Measurements from ENCODE around the gene LMF2. TPM values are rescaled to one million over a fixed set of nuclear protein-coding genes. Genes with fewer than 3 reads are reported as not detected.
A peak's percentile ranks its signal among the peaks of the same experiment; 100 is the strongest.

LMF2 gene
- total RNA-seq: 100 to 1,000 TPM; 128 to 141 TPM

GRCh38 chr22:50507421-50507990 lies at the start of gene LMF2:
Gene LMF2 (minus strand): TSS chr22:50507702. CDS start chr22:50507675, 27 bp downstream.
- peaks cover 14% of the 10 kb centered on the region for H3K4me1 Mint-ChIP-seq
- H3K27me3 Mint-ChIP-seq: no peaks in the 10 kb centered on the region
- DNase-seq (peak; percentile 96), ATAC-seq (ENCODE audit: low read depth) (peak; percentile 78)
- H3K9me3 Mint-ChIP-seq: no peaks in the 10 kb centered on the region
- H3K36me3 Mint-ChIP-seq: peaks cover 5% of the 10 kb centered on the region
- POLR2A ChIA-PET: interaction anchor here (0.5 to 6.1 kb wide), 34 partner anchors 9 to 456 kb away, joined by 3 to 175 read pairs (median 4); partner anchors contain the start of genes ADM2, CHKB, HDAC10 and KLHDC7B
- peak within 1 kb of the TSS; percentile 97 for H3K4me3 Mint-ChIP-seq
- peak within 1 kb of the TSS; percentile 92 for H3K27ac Mint-ChIP-seq

- no peak for DNase-seq
- ATAC-seq (ENCODE audit: low read depth): no peak
- POLR2A ChIA-PET: interaction anchor here (0.7 to 2.4 kb wide), 5 partner anchors 9 to 43 kb away, joined by 3 to 7 read pairs (median 3); partner anchors contain the start of gene SCO2
- Mint-ChIP-seq H3K36me3 (no peaks in the 10 kb centered on the region), H3K4me1 (peaks cover 6% of the 10 kb centered on the region), H3K27me3 (peaks cover 11% of the 10 kb centered on the region), H3K4me3 (no peak overlapping the region), H3K9me3 (no peaks in the 10 kb centered on the region), H3K27ac (no peak overlapping the region)
These were observed 49.2 kb upstream of the LMF2 start for GRCh38 chr22:50556703-50557102.

GRCh38 chr22:50553310-50553709 lies 45.8 kb upstream of the LMF2 start:
- peaks cover 10% of the 10 kb centered on the region for H3K4me1 Mint-ChIP-seq
- H3K27me3 Mint-ChIP-seq: peaks cover 5% of the 10 kb centered on the region
- H3K4me3 Mint-ChIP-seq: no peak overlapping the region
- ATAC-seq (ENCODE audit: low read depth) (no peak), DNase-seq (no peak)
- H3K9me3 Mint-ChIP-seq: no peaks in the 10 kb centered on the region
- POLR2A ChIA-PET: interaction anchor here (0.6 to 9.8 kb wide), 3 partner anchors 14 to 257 kb away, joined by 4 to 300 read pairs (median 157); partner anchors contain the start of genes SCO2 and TYMP
- H3K27ac Mint-ChIP-seq: no peak overlapping the region
- peaks cover 10% of the 10 kb centered on the region for H3K36me3 Mint-ChIP-seq

GRCh38 chr22:50551160-50551752 lies 43.8 kb upstream of the LMF2 start:
- Mint-ChIP-seq H3K9me3 (no peaks in the 10 kb centered on the region), H3K27me3 (peaks cover 5% of the 10 kb centered on the region), H3K4me1 (peaks cover 15% of the 10 kb centered on the region), H3K27ac (no peak overlapping the region), H3K36me3 (peaks cover 10% of the 10 kb centered on the region), H3K4me3 (peak overlapping the region; percentile 29)
- ATAC-seq (ENCODE audit: low read depth): no peak
- POLR2A ChIA-PET: interaction anchor here (0.7 to 9.8 kb wide), 7 partner anchors 12 to 70 kb away, joined by 3 to 300 read pairs (median 73); partner anchors contain the start of genes CHKB, LMF2, NCAPH2 and SCO2
- no peak for DNase-seq

GRCh38 chr22:50550395-50550794 lies 42.9 kb upstream of the LMF2 start:
- peak overlapping the region; percentile 81 for H3K4me3 Mint-ChIP-seq
- peaks cover 10% of the 10 kb centered on the region for H3K36me3 Mint-ChIP-seq
- H3K27me3 Mint-ChIP-seq: no peaks in the 10 kb centered on the region
- H3K27ac Mint-ChIP-seq: peak overlapping the region; percentile 87
- POLR2A ChIA-PET: interaction anchor here (1.0 to 9.8 kb wide), 8 partner anchors 11 to 71 kb away, joined by 4 to 300 read pairs (median 39); partner anchors contain the start of genes CHKB, LMF2, NCAPH2 and SCO2
- no peaks in the 10 kb centered on the region for H3K9me3 Mint-ChIP-seq
- peaks cover 22% of the 10 kb centered on the region for H3K4me1 Mint-ChIP-seq
- DNase-seq (no peak), ATAC-seq (ENCODE audit: low read depth) (no peak)

GRCh38 chr22:50548921-50549790 lies 41.7 kb upstream of the LMF2 start:
- ATAC-seq (ENCODE audit: low read depth): peak; percentile 7
- H3K27me3 Mint-ChIP-seq: no peaks in the 10 kb centered on the region
- H3K4me3 Mint-ChIP-seq: peak overlapping the region; percentile 81
- POLR2A ChIA-PET: interaction anchor here (0.8 to 9.8 kb wide), 16 partner anchors 8 to 305 kb away, joined by 3 to 300 read pairs (median 8); partner anchors contain the start of genes CPT1B, LMF2, NCAPH2 and SCO2
- peaks cover 32% of the 10 kb centered on the region for H3K4me1 Mint-ChIP-seq
- peaks cover 10% of the 10 kb centered on the region for H3K36me3 Mint-ChIP-seq
- no peaks in the 10 kb centered on the region for H3K9me3 Mint-ChIP-seq
- DNase-seq: no peak
- peak overlapping the region; percentile 91 for H3K27ac Mint-ChIP-seq

GRCh38 chr22:50548040-50548920 lies 40.8 kb upstream of the LMF2 start:
- H3K4me3 Mint-ChIP-seq: peak overlapping the region; percentile 85
- no peaks in the 10 kb centered on the region for H3K9me3 Mint-ChIP-seq
- DNase-seq (peak; percentile 82), ATAC-seq (ENCODE audit: low read depth) (peak; percentile 36)
- peaks cover 32% of the 10 kb centered on the region for H3K4me1 Mint-ChIP-seq
- H3K36me3 Mint-ChIP-seq: peaks cover 10% of the 10 kb centered on the region
- POLR2A ChIA-PET: interaction anchor here (0.6 to 9.8 kb wide), 21 partner anchors 8 to 305 kb away, joined by 3 to 300 read pairs (median 7); partner anchors contain the start of genes CHKB, CPT1B, HDAC10 and LMF2
- no peaks in the 10 kb centered on the region for H3K27me3 Mint-ChIP-seq
- H3K27ac Mint-ChIP-seq: peak overlapping the region; percentile 94

GRCh38 chr22:50547263-50547985 lies 39.9 kb upstream of the LMF2 start:
- H3K36me3 Mint-ChIP-seq: peaks cover 13% of the 10 kb centered on the region
- ATAC-seq (ENCODE audit: low read depth): no peak
- POLR2A ChIA-PET: interaction anchor here (0.8 to 9.8 kb wide), 15 partner anchors 8 to 297 kb away, joined by 3 to 300 read pairs (median 7); partner anchors contain the start of genes CHKB, CPT1B, HDAC10 and LMF2
- peak overlapping the region; percentile 87 for H3K4me3 Mint-ChIP-seq
- no peak for DNase-seq
- H3K9me3 Mint-ChIP-seq: no peaks in the 10 kb centered on the region
- no peaks in the 10 kb centered on the region for H3K27me3 Mint-ChIP-seq
- peak overlapping the region; percentile 95 for H3K27ac Mint-ChIP-seq
- peaks cover 33% of the 10 kb centered on the region for H3K4me1 Mint-ChIP-seq

- H3K4me3 Mint-ChIP-seq: peak overlapping the region; percentile 77
- H3K27ac Mint-ChIP-seq: peak overlapping the region; percentile 98
- H3K9me3 Mint-ChIP-seq: no peaks in the 10 kb centered on the region
- H3K36me3 Mint-ChIP-seq: peaks cover 16% of the 10 kb centered on the region
- DNase-seq (no peak), ATAC-seq (ENCODE audit: low read depth) (no peak)
- POLR2A ChIA-PET: interaction anchor here (0.7 to 9.8 kb wide), 11 partner anchors 7 to 74 kb away, joined by 3 to 300 read pairs (median 53); partner anchors contain the start of genes CHKB, LMF2, NCAPH2 and SCO2
- no peaks in the 10 kb centered on the region for H3K27me3 Mint-ChIP-seq
- H3K4me1 Mint-ChIP-seq: peaks cover 39% of the 10 kb centered on the region
These were observed 39.1 kb upstream of the LMF2 start for GRCh38 chr22:50546326-50547262.

- POLR2A ChIA-PET: interaction anchor here (0.6 to 9.8 kb wide), 12 partner anchors 10 to 124 kb away, joined by 3 to 300 read pairs (median 5); partner anchors contain the start of genes ARSA, CHKB, LMF2 and NCAPH2
- Mint-ChIP-seq H3K27ac (peak within 1 kb of the TSS; percentile 98), H3K36me3 (peaks cover 18% of the 10 kb centered on the region), H3K4me3 (peak within 1 kb of the TSS; percentile 77), H3K4me1 (peaks cover 46% of the 10 kb centered on the region), H3K27me3 (no peaks in the 10 kb centered on the region), H3K9me3 (no peaks in the 10 kb centered on the region)
- DNase-seq (peak; percentile 68), ATAC-seq (ENCODE audit: low read depth) (peak; percentile 23)
These were observed 38.2 kb upstream of the LMF2 start, which contains the start of gene KLHDC7B for GRCh38 chr22:50545522-50546325. Gene KLHDC7B (plus strand): TSS chr22:50545899. CDS start chr22:50546244, 345 bp downstream.

Data from activated naive CD8-positive, alpha-beta T cell treated with anti-CD3 and anti-CD28 coated beads, Interleukin-2, amount 10 ng/mL, durations not matched to agents 7 days and 5 days (primary cell).